SHP77 (cell line): ENCODE results near the gene BANK1.
A peak's percentile ranks its signal among the peaks of the same experiment; 100 is the strongest.

ENCODE experiments used
- DNase-seq, 2 experiments: peaks; one replicate each; lab custom pipeline; 2025; lab: John Stamatoyannopoulos, UW

Gene BANK1

DNA sequence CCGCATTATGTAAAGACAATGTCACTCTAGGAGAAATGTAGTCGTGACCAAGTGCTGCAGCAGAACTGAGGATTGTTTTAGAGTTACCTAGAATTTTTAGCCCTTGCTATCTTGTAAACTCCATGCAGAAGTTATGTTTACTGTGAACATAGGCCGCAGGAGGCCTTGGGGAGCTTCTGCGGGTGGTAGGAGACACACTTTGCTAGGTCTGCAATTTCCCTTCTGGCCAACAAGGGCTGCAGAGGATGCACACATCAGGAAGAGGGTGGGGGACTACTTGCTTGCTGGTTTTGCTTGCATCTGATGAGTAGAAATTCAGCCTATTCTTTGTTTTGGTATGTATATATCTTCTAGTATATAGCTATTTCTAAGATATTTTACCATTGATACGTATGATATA, 23.1 kb downstream of the BANK1 start:
- no peak for DNase-seq

DNA sequence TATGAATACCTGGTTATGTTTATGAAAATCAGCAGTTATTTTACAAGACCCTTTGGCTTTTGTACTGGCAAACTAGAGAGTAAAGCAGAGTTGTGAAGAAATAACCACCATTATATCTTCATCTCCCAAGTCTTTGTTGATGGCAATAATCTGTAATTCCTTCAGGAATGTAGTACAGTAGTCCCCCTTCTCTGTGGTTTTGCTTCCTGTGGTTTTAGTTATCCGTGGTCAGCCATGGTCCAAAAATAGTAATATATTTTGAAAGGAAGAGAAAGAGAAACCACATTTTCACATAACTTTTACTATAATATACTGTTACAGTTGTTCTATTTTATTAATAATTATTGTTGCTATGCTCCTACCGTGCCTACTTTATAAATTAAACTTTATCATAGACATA, 27.8 kb downstream of the BANK1 start:
- no peak for DNase-seq

DNA sequence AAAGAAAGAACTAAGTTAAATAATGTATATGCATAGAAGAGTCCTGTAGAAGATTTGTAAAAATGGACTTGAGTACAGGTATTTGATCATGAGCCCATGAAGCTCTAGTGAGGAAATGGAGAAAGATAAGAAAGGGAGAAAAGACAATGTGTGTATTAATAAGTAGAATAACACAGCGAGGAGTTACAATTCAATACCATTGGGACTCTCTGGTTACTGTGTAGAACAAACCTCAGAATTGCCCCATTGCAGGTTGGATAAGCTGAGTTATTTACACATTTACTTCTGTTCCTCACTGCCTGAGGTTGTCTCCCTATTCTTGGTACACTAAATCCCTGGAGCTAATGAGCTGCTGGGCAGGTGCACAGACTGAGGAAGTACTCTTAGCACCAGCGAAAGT, 33.3 kb downstream of the BANK1 start:
- DNase-seq, result no peak

DNA sequence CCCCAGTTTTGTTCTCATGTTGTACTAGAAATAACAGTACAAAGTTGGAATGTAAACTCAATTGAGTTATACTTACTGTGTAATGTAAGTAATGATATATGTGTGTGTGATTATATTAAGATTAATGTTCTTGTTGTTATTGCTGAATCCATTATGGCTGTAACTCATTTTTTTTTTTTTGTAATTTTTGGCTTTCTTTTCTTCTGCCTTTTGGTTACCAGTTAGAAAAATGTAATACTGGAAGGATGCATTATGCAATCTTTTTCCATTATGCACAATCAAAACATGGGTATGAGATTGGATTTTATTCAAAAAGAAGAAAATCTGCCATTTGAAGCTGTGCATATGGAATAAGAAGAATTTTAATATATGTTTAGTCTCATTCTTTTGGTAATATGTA, 34.0 kb downstream of the BANK1 start:
- no peak for DNase-seq

DNA sequence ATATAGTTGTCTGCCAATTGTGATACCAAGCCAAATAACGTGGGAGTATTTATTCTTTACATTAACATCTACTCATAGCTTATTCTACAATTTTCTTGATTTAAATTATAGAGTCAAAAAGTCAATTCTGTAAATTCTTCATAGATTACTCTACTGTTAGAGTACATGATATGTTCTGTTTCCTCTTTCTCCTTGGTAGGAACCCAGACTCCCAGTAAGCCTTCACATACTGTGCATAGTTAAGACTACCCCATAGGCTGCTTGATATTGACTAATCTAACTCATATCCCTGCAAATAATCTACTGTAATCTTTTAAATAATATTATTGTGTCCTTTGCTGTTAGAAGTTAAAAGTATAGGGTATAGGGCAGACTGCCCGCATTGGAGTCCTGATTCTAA, 35.4 kb downstream of the BANK1 start:
- no peak for DNase-seq

DNA sequence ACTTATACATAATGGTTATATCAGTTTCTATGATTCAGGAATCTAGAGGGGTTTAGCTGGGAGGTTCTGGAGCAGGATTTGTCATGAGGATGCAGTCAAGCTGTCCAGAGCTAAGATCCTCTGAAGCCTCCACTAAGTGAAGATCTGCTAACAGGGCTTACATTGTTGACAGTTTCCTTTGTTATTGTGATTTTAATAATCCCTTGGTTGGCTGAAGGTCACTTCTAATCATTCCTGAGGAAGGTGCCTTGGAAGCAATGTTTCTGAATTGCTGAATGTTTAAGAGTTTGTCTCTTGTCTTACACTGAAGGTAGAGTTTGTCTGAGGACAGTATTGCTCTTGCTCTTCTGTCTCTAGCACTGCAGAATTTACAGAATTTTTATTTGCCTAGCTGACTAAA, 41.3 kb downstream of the BANK1 start:
- no peak for DNase-seq

DNA sequence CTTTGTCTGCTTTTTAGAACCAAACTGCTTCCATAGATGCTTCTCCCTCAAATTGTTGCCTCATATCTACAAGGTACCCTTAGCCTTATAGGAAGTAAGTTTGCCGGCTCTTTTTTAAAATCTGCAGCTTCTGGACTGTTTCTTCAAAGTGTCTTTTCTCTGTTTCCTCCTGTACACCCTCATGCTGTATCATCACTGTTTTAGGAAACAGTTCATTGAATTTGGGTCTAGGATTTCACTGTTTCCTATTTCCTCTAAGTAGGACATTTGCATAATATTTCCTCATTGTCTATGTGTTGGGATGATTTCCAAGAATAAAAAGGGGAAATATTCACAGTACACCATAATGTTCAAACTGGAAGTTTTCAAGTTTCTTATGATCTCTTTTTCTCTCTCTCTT, 43.0 kb downstream of the BANK1 start:
- DNase-seq, result no peak

DNA sequence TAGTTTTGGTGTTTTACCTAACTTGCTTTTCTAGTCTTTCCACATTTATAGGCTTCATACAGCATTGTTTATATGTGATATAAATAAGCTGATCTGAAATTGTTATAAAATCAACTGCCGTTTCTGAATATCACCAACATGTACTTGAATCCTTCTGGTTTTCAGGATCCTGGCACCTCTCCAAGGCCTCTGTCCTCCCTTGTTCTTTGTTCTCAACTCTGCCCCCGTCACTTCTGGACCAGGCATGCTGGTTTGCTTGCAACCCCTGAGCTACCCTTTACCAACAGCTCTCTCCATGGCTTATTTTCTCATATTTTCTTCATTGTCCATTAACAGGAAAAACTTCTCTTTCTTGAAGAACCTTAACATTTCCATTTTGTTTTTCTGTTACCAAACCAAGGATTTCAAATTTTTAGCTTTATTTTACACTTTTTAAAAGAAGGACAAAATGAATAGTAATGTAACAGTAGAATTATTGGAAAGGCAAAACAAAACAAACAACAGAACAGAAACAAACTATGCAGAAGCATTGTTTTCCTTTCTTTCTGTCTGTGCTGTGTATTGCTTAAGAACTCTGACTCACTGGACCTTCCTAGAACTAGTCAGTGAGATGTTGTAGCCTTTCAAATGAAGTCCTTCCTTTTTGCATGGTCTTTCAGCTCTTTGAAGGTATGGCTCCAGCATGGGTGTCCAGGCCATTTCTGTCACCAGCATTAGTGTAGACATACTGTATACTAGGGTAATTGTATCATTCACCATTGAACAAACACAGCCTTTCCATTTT, 44.8 kb downstream of the BANK1 start:
- peak; percentile 30 to 59 for DNase-seq

DNA sequence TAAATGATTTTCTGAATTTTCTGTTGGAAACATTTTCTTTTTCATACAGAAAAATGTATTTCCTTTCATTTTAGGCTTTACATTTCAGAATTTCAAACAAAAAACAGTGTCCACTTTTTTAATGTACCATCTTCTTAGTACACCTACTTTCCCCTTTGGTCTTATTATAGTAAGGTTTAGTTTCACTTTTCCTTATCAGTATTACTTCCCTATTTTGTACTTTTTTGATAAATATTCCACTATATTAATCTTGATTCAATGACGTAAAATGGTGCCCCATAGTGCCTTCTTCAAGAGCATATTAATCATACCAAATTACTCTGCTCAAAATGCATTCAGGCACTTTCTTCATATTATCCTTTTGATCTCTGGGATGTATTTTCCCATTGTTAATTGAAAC, 52.5 kb downstream of the BANK1 start:
- DNase-seq, result no peak

DNA sequence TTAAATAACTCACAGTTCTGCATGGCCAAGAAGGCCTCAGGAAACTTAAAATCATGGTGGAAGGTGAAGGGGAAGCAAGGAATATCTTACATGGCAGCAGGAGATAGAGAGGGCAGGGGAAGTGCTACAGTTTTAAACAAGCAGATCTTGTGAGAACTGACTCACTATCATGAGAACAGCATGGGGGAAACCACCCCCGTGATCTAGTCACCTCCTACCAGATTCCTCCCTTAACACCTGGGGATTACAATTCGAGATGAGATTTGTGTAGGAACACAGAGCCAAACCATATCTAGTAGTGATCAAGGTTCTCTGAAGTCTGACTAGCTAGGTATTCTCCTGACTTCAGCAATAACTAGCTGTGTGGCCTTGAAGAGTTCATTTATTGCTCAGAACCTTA, 56.0 kb downstream of the BANK1 start:
- no peak for DNase-seq

DNA sequence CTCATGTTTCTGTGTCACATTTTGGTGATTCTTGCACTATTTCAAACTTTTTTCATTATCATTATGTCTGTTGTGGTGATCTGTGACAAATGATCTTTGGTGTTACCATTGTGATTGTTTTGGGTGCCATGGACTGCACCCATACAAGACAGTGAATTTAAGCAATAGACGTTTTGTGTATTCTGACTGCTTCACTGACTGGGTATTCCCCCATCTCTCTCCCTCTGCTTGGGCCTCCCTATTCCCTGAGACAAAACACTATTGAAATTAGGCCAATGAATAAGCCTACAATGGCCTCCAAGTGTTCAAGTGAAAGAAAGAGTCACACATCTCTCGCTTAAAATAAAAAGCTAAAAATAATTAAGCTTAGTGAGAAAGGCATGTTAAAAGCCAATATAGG, 60.2 kb downstream of the BANK1 start:
- DNase-seq, result no peak

DNA sequence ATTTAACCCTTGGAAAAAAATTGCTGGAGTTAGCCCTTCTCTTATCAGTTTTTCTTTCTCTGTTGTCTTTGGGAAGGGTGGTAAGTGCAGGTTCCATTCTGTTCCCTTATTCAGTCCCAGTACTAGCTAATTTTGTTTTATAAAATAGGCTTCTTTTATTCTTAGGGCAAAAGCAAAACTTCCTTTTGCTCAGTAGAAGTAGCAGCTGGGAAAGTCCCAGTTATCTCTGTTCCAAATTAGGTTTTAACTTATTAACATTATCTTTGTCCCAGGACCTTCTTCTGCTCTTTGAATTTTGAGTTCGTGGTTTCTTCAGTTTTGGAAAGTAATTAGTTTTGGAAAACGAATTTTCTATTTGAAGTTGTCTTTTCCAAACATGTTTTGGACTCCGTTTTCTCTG, 61.1 kb downstream of the BANK1 start:
- DNase-seq, result no peak

DNA sequence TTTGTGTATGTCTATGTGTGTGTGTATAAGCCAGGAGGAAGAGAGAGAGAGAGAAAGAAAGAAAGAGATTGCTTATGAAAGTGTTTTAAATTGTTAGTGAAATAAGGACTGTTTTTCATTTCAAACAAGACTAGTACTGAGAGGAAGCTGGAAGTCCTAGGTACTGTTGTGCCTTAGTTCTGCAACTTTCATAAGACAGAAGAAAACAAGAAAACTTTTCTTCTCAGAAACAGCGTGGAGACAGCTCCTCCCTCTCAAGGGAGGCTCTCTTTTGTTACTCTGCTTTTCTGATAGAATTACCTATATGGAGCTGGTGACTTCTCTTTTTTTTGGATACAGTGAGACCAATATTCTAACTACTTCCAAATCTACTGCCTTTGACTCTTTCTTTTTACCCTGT, 62.5 kb downstream of the BANK1 start:
- no peak for DNase-seq

DNA sequence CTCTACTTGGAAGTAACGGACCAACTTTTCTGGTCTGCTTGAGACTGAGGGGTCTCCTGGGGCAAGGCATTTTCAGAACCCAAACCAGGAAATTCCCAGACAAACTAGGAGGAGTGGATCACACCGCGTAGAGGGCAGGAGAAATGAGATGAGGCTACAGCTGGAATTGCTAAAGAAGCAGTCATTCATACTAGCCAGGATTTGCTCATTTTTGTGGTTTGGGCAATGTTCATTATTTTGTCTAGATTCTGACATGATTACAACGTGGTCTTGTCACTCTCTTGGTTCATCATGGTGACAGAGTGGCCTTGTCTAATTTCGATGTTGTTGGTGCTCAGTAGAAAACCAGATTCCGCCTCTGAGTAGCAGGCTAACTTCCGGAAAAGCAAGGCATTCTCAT, 63.2 kb downstream of the BANK1 start:
- DNase-seq, result no peak

DNA sequence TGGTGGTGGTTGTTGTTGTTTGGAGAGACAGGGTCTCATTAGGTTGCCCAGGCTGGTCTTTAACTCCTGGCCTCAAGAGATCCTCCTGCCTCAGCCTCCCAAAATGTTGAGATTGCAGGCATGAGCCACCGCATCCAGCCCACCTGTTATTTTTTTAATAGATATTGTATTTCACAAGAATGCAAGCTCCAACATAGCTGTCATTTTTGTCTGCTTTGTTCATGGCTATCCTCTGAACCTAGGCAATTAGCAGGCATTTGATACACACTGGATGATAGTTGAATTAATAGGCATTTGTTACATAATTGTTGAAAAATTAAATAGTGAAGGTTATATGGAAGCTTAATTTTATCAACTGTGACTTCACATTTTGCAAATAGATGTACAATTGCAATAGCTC, 64.7 kb downstream of the BANK1 start:
- DNase-seq, result no peak

DNA sequence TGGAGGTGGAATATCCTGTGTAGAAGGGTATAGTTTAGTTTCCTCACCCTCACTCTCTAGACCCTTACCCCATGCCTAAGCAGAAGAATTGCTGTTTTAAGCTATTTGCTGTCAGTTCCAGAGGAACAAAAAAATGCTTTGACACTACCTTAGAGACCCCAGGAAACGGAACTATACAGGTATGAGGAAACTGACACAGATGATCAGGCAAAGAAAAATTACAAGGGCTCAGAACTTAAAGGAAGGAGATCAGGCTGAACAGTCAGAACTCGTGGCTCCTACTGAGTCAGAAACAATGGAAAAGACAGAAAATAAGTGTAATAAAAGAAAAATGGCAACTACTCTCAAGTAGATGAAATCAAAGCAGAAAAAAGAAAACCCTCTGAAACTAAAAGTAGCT, 65.6 kb downstream of the BANK1 start:
- no peak for DNase-seq

DNA sequence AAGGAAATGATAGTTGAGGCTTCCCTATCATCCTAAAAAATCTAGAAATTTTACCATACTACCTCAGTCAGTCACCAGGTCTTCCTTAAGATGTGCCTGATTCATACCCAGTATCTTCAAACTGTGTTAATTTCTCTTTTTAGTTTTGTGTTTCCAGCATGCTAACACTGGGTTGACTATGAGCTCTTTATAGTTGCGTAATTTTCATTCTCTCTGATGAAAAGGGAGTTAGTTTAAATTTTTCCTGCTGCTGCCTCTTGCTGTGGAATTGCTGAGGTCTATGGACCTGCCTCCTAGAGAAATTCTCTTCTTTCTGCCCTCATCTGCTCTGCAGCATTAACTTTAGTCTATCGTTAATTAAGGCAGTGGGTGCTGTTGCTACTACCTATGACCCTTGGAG, 66.6 kb downstream of the BANK1 start:
- DNase-seq, result no peak

DNA sequence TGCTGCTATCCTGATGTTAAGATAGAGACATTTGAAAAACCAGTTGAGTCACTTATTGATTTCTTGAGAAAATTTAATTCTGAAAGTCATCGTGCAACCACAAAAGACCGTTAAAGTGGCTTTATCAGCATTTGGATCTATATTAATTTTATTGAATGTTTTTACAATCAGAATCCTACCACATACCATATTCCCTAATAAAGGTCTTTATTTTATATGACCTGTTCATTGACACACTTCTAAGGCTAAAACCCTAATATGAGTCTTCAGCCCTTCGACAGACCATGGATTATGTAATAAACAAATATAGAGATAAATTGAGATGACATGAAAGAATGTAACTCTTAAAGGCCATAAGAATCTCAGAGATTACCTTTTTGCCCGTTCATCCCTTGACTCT, 68.1 kb downstream of the BANK1 start:
- DNase-seq, result no peak

DNA sequence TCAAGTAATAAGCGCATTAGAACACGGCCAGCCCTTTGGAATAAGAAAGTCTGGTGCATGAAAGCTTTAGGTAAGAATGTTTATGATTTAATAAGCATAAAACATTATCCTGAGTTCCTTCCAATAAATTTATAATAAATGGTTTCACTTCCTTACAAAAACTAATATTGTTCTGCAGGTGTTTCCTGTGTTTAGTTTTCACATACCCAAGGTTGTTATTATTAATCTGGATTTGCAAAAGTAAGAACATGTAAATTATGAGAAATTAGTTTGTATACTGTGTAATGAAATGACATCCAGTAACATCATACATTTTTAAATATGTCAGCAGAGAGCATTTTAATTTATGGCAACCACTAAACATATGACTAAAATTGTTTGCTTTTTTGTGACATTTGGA, 72.1 kb downstream of the BANK1 start:
- no peak for DNase-seq

DNA sequence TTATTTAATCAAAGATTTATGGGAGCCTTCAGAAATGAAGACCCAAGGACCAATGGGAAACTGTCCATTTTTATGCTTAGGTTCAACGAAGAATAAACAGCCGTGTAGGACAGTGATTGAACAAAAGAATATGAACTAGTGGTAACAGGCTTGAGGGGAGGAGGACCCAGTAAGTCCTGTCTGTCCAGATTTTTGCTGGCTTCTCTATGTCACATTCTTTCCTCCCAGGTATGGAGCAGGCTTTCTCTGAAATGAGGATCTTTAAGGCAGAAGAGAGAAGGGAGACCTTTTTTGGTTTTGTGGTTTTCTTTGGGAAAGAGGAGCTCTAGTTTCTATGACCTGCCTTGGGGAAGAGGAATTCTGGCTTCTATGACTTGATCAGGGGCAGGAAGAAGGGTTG, 74.1 kb downstream of the BANK1 start:
- no peak for DNase-seq

DNA sequence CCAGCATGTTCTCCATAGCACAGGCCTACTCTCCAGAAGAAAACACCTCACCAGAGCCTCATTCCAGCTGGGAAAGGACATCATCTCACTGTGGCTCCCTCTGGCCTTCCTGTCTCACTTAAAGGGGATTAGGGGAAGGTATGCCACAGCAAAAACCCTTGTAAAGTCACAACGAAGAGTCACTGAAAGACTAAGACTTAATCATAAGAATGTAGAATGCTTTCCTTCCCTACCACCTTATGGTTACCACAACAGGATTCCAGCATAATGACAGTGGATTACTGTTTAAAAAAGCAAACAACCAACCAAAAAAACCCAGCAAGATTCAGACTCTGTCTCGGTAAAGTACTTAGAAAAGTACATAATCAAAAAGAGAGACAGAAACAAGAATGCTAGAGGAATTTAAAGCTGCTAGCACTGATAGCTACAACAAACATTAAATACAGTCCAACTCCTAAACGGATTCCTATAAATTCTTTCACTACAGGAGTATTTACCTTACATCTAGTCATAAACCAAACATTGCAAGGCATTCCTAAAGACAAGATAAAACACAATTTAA, 75.1 kb downstream of the BANK1 start:
- no peak for DNase-seq

DNA sequence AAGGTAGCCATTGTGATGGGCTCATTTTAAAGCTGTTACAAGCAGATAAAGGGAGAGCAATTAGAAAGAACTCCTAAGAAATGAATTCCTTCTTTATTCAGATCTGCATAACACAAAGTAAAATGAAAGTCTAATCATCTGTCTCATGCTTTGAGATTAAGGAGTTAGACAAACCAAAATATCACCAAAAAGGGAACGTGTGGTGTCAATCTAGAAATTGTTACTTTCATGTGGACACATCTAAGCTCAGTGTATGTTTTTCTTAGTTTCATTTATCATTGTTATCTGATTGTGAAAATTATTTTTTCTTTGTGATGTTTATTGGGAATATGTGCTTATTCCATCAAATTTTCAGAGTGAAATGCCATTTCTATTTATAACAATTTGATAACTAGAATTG, 80.3 kb downstream of the BANK1 start:
- no peak for DNase-seq

DNA sequence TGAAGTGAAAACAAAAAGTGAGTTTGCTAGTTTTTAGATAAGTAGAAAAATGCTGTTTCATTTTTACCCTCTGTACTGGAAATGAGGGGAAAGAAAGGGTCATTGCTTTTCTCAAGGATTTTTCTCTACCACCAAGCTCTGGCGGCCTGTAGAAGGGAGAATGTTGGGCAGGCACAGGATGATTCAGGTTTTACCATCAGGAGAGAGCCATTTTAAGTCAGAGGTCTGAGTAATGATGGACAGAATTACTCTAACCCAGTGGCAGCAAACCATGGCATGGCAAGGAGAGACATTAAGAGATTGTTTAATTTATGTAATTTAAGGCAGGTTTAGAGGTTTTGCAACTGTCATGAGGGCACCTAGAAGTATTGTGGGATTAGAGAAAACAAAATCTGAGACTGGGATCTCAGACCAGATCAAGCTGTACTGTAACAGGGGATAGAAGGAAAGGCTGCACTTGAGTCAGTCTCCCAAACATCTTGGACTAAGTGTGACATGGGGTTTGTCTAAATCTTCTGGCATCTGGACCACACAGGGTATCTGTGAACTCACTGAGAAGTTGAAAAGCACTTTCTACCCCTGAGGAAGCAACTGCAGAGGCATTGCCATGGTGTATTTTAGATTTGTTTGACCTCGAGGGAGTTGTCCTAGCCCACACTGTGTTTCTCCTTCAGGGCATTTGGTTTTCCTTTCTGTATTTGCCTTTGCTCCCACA, 81.6 kb downstream of the BANK1 start:
- DNase-seq, result no peak

DNA sequence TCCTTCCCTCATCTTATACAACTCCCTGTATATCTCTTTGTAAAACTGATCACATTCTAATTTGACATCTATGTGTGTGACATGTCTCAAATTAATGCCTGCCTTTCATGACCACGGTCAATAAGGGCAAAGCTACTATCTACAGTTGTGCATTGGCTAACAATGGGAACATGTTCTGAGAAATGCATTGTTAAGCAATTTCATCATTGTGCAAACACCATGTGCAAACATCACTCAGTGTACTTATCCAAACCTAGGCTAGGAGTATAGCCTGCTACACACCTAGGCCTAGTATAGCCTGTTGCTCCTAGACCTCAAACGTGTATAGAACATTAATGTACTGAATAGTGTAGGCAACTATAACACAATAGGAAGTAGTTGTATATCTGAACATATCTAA, 95.0 kb downstream of the BANK1 start:
- peak; percentile 12 to 48 for DNase-seq
